ENCODE results near the gene E2F1. TPM values are rescaled to one million over a fixed set of nuclear protein-coding genes. Genes with fewer than 3 reads are reported as not detected.
"Not testable (repeated sequence)": the region's sequence is repeated elsewhere in the genome, so short reads cannot be mapped to it uniquely, and the experiment has no call there.

The E2F1 gene
- total RNA-seq, 2 donors from 2014 or later = 2.6 to 11.5 TPM

- Mint-ChIP-seq H3K27ac (no peak overlapping the region), H3K36me3 (ENCODE audit: low read depth) (no peaks in the 10 kb centered on the region), H3K4me3 (no peak overlapping the region), H3K27me3 (no peaks in the 10 kb centered on the region), H3K4me1 (peaks cover 13% of the 10 kb centered on the region)
- no peaks in the 10 kb centered on the region for H3K9me3 ChIP-seq (ENCODE audit: control insufficient read depth, low read length, poor library complexity, severe bottlenecking)
- no peak for ATAC-seq
- no peak for DNase-seq
Observed at GRCh38 chr20:33650753-33651561, 35.2 kb downstream of the E2F1 start.

DNA sequence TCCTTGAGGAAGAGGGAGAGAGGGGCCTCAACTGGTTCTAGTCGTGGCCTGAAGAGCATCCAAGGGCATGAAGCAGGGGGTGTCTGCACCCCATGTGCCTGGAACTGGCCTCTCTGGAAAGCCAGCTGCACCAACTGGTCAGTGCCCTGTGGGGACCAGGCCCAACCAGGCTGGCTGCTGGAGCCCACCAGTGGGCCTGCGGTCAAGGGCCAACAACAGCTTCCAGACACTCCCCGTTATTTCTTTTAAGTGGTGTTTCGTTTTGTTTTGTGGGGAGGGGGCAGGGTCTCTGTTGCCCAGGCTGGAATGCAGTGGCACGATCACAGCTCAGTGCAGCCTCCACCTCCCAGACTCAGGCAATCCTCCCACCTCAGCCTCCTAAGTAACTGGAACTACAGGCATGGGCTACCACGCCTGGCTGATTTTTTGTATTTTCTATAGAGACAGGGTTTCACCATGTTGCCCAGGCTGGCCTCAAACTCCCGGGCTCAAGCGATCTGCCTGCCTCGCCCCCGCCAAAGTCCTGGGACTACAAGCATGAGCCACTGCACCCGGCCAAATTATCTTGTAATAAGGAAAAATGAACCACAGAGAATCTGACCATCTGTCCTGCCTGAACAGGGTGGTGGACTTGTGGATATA, 36.0 kb downstream of the E2F1 start:
- H3K4me1 Mint-ChIP-seq = peaks cover 13% of the 10 kb centered on the region
- H3K27me3 Mint-ChIP-seq = no peaks in the 10 kb centered on the region
- ATAC-seq (no peak), DNase-seq (no peak)
- H3K36me3 Mint-ChIP-seq (ENCODE audit: low read depth) = peaks cover 4% of the 10 kb centered on the region
- no peaks in the 10 kb centered on the region for H3K9me3 ChIP-seq (ENCODE audit: control insufficient read depth, low read length, poor library complexity, severe bottlenecking)
- no peak overlapping the region for H3K27ac Mint-ChIP-seq
- no peak overlapping the region for H3K4me3 Mint-ChIP-seq

GRCh38 chr20:33649201-33649681, 36.9 kb downstream of the E2F1 start:
- ATAC-seq (no peak), DNase-seq (no peak)
- no peaks in the 10 kb centered on the region for H3K27me3 Mint-ChIP-seq
- H3K4me1 Mint-ChIP-seq = peaks cover 13% of the 10 kb centered on the region
- no peak overlapping the region for H3K27ac Mint-ChIP-seq
- H3K9me3 ChIP-seq (ENCODE audit: control insufficient read depth, low read length, poor library complexity, severe bottlenecking) = no peaks in the 10 kb centered on the region
- H3K4me3 Mint-ChIP-seq = no peak overlapping the region
- peaks cover 4% of the 10 kb centered on the region for H3K36me3 Mint-ChIP-seq (ENCODE audit: low read depth)

- H3K27ac Mint-ChIP-seq = no peak overlapping the region
- H3K27me3 Mint-ChIP-seq = no peaks in the 10 kb centered on the region
- peaks cover 4% of the 10 kb centered on the region for H3K36me3 Mint-ChIP-seq (ENCODE audit: low read depth)
- no peak overlapping the region for H3K4me3 Mint-ChIP-seq
- H3K9me3 ChIP-seq (ENCODE audit: control insufficient read depth, low read length, poor library complexity, severe bottlenecking) = no peaks in the 10 kb centered on the region
- ATAC-seq = no peak
- H3K4me1 Mint-ChIP-seq = peaks cover 12% of the 10 kb centered on the region
- DNase-seq = no peak
Observed at GRCh38 chr20:33648396-33649004, 37.7 kb downstream of the E2F1 start.

DNA sequence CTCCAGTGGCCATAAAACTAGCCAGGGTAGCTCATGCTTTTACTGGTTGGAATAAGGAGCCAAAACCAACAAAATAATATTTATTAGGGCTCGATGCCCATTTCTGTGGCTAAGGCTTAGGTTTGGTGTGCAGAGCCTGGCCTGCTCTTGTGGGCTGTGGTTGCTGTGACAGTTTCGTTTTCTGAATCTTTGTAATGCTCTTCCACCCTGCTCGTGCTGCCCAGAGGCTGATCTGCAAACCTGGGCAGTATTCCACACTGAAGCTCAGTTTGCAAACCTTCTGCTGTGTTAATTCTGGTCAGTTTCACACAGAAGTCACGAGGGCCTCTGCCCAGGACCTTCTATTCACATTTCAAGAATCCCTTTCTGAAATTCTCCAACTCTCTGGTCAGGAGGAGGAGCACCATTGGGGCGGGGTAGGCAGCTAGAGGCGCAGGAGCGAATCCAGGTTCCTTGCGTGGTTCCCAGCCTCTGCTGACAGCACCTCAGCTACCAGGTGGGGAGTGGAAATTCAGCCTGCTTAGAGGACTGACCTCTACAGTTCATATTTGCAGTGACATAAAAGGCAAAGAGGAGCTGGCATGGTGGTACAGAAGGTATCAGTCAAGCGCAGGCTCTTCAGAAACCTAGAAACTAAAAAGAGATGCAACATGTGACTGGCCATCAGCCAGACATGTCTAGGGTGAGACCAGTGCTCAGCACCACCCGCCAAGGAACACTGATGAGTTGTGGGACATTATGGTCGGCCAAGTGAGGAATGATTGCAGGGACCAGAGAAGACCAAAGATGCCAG, 38.4 kb downstream of the E2F1 start:
- no peaks in the 10 kb centered on the region for H3K27me3 Mint-ChIP-seq
- H3K4me1 Mint-ChIP-seq = peaks cover 10% of the 10 kb centered on the region
- ATAC-seq (no peak), DNase-seq (no peak)
- no peak overlapping the region for H3K27ac Mint-ChIP-seq
- H3K9me3 ChIP-seq (ENCODE audit: control insufficient read depth, low read length, poor library complexity, severe bottlenecking) = no peaks in the 10 kb centered on the region
- H3K36me3 Mint-ChIP-seq (ENCODE audit: low read depth) = peaks cover 4% of the 10 kb centered on the region
- H3K4me3 Mint-ChIP-seq = no peak overlapping the region

DNA sequence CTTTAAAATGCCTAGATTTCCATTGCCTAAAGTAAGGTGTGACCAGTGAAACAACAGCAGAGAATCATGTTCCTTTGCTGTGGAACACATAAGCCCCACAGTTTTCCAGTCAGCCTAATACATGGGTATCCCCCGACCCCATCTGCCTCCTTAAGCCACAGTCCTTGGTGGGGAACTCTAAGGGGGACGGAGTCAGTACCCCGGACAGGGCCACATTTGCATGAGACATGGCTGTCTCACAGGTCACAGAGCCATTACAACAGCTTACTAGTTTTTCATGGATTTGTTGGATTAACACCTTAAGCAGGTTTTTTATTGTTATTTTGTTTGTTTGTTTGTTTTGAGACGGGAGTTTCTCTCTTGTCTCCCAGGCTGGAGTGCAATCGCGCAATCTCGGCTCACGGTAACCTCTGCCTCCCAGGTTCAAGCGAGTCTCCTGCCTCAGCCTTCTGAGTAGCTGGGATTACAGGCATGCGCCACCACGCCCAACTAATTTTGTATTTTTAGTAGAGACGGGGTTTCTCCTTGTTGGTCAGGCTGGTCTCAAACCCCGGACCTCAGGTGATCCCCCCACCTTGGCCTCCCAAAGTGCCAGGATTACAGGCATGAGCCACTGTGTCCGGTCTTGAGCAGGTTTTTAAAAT, 39.1 kb downstream of the E2F1 start:
- not testable (repeated sequence) for H3K27me3 Mint-ChIP-seq; H3K27ac Mint-ChIP-seq; ATAC-seq; H3K36me3 Mint-ChIP-seq (ENCODE audit: low read depth); H3K4me1 Mint-ChIP-seq; H3K4me3 Mint-ChIP-seq; H3K9me3 ChIP-seq (ENCODE audit: control insufficient read depth, low read length, poor library complexity, severe bottlenecking); DNase-seq

- Mint-ChIP-seq H3K27ac (no peak overlapping the region), H3K4me3 (no peak overlapping the region), H3K4me1 (peaks cover 6% of the 10 kb centered on the region), H3K36me3 (ENCODE audit: low read depth) (peaks cover 7% of the 10 kb centered on the region), H3K27me3 (no peaks in the 10 kb centered on the region)
- ATAC-seq (no peak), DNase-seq (no peak)
- no peaks in the 10 kb centered on the region for H3K9me3 ChIP-seq (ENCODE audit: control insufficient read depth, low read length, poor library complexity, severe bottlenecking)
Observed at GRCh38 chr20:33646191-33646590, 40.0 kb downstream of the E2F1 start.

DNA sequence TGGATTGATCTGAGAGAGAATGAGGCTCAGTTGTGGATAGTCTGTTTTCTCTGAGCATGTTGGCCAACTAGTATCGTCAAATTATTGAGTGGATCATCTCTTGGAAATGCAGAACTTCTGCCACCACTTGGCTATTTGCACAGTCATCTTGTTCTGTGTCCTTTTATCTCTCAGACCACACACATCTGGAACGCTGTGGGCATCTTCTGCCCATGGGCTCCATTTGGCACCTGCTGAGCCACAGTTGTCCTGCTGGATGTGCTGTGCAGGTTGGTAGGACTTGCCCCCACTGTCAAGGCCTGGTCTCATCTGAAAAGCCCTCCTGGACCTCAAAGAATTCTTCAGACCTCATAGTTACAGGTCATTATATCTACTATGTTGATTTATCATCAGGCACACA, 40.8 kb downstream of the E2F1 start:
- H3K9me3 ChIP-seq (ENCODE audit: control insufficient read depth, low read length, poor library complexity, severe bottlenecking) = no peaks in the 10 kb centered on the region
- no peak for DNase-seq
- Mint-ChIP-seq H3K36me3 (ENCODE audit: low read depth) (peaks cover 7% of the 10 kb centered on the region), H3K4me3 (no peak overlapping the region), H3K27ac (no peak overlapping the region), H3K27me3 (no peaks in the 10 kb centered on the region), H3K4me1 (peaks cover 6% of the 10 kb centered on the region)
- no peak for ATAC-seq

DNA sequence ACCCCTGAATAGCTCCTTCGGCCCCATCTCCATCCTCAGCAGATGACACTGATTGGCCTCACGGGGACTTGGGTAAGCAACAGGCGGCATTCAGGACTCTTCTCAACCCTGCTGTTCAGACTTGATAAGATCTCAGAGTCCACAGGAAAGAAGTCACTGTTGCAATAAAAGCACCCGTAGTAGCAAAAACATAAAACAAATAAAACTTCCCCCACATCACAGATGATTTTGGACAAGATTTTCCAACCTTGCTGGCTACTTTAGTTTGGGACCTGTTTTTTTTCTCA, 41.2 kb downstream of the E2F1 start:
- Mint-ChIP-seq H3K4me3 (no peak overlapping the region), H3K4me1 (peaks cover 6% of the 10 kb centered on the region), H3K36me3 (ENCODE audit: low read depth) (peaks cover 7% of the 10 kb centered on the region), H3K27me3 (no peaks in the 10 kb centered on the region), H3K27ac (no peak overlapping the region)
- ATAC-seq (no peak), DNase-seq (no peak)
- H3K9me3 ChIP-seq (ENCODE audit: control insufficient read depth, low read length, poor library complexity, severe bottlenecking) = no peaks in the 10 kb centered on the region

DNA sequence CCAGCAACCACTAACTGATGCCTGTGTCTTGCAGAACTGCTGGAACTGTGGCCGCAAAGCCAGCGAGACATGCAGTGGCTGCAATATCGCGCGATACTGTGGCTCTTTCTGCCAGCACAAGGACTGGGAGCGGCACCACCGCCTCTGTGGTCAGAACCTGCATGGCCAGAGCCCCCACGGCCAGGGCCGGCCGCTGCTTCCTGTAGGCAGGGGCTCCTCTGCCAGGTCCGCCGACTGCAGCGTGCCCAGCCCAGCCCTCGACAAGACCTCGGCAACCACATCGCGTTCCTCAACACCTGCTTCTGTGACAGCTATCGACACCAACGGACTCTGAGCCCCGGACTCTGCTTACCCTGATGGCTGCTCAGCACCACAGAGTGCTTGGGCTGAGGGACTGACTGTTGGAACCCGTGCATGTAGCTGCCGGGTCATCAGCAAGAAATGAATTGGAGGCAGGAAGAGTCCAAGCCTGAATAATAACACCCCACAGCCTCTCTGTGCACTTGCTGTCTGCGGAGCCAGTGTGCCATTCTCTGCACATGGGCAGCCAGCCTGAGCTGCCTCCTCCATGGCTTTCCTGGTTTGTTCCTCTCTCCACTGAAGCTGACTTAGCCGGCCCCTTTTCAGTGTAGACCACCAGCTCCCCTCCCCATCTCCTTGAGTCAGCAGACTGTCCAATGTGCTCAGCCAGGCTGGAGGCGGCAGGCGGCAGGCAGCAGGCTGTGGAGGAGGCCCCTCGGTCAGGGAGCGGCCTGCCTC, 41.7 kb downstream of the E2F1 start:
- no peak for DNase-seq
- Mint-ChIP-seq H3K27me3 (no peaks in the 10 kb centered on the region), H3K36me3 (ENCODE audit: low read depth) (peaks cover 7% of the 10 kb centered on the region), H3K4me1 (peaks cover 6% of the 10 kb centered on the region), H3K27ac (no peak overlapping the region), H3K4me3 (no peak overlapping the region)
- ATAC-seq = no peak
- H3K9me3 ChIP-seq (ENCODE audit: control insufficient read depth, low read length, poor library complexity, severe bottlenecking) = no peaks in the 10 kb centered on the region

DNA sequence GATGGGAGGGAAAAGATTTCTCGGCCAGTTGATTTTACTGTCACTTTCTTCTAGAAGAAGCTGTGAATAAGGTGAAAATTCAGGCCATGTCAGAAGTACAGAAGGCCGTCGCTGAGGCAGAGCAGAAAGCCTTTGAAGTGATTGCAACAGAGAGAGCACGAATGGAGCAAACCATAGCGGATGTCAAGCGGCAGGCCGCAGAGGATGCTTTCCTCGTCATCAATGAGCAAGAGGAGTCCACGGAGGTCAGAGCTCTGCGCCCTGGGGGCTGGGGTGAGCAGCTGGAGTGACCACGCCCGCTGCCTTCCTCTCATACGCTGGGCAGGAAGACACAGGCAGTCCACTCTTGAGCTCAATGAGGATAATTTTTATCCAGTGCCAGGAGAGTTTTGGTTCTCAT, 45.9 kb downstream of the E2F1 start:
- Mint-ChIP-seq H3K27ac (no peak overlapping the region), H3K36me3 (ENCODE audit: low read depth) (peaks cover 9% of the 10 kb centered on the region), H3K4me3 (no peak overlapping the region), H3K4me1 (no peaks in the 10 kb centered on the region), H3K27me3 (no peaks in the 10 kb centered on the region)
- ATAC-seq (no peak), DNase-seq (no peak)
- no peaks in the 10 kb centered on the region for H3K9me3 ChIP-seq (ENCODE audit: control insufficient read depth, low read length, poor library complexity, severe bottlenecking)

GRCh38 chr20:33636776-33637175, 49.4 kb downstream of the E2F1 start:
- ATAC-seq (no peak), DNase-seq (no peak)
- Mint-ChIP-seq H3K27me3 (no peaks in the 10 kb centered on the region), H3K4me1 (peaks cover 5% of the 10 kb centered on the region), H3K36me3 (ENCODE audit: low read depth) (peaks cover 8% of the 10 kb centered on the region), H3K4me3 (no peak overlapping the region), H3K27ac (peak overlapping the region; percentile 51)
- H3K9me3 ChIP-seq (ENCODE audit: control insufficient read depth, low read length, poor library complexity, severe bottlenecking) = no peaks in the 10 kb centered on the region
